ENCODE data around the gene MLKL. TPM values are rescaled to one million over a fixed set of nuclear protein-coding genes. Genes with fewer than 3 reads are reported as not detected.
"Not testable (repeated sequence)": the region's sequence is repeated elsewhere in the genome, so short reads cannot be mapped to it uniquely, and the experiment has no call there.

MLKL gene
- total RNA-seq, 3 donors from 2014 or later, result 13.3 to 22.6 (median 14.9) TPM

- H3K9me3 ChIP-seq, result no peaks in the 10 kb centered on the region
- no peaks in the 10 kb centered on the region for H3K36me3 ChIP-seq
- TF ChIP-seq POLR2AphosphoS5 (IDR thresholded peaks at IDR 0.05), result no peak
- TF ChIP-seq POLR2A (IDR thresholded peaks at IDR 0.05), result no peak
- no peak for TF ChIP-seq CTCF (IDR thresholded peaks at IDR 0.05)
- no peaks in the 10 kb centered on the region for H3K27me3 ChIP-seq
- no peaks in the 10 kb centered on the region for H3K4me1 ChIP-seq
- no peak overlapping the region for H3K4me3 ChIP-seq
- no peak for DNase-seq (ENCODE audit: low spot score in 2 of 2)
- no peak overlapping the region for H3K27ac ChIP-seq
- intact Hi-C loops (cut with DNase I; ENCODE audit: low total_unique reads), result no loop called here
Measured at GRCh38 chr16:74673876-74674275, 26.8 kb downstream of the MLKL start.

GRCh38 chr16:74668877-74669276, 31.8 kb downstream of the MLKL start:
- H3K4me3 ChIP-seq; H3K4me1 ChIP-seq; H3K27me3 ChIP-seq; intact Hi-C loops (cut with DNase I; ENCODE audit: low total_unique reads); H3K36me3 ChIP-seq; H3K9me3 ChIP-seq; H3K27ac ChIP-seq; DNase-seq (ENCODE audit: low spot score in 2 of 2): not testable (repeated sequence)

GRCh38 chr16:74667255-74667700, 33.4 kb downstream of the MLKL start:
- Histone ChIP-seq H3K27me3 (no peaks in the 10 kb centered on the region), H3K9me3 (no peaks in the 10 kb centered on the region), H3K36me3 (no peaks in the 10 kb centered on the region), H3K27ac (peak overlapping the region in 1 of 2 donors; percentile 21), H3K4me3 (peak overlapping the region; percentile 90 to 95 (median 91)), H3K4me1 (peaks cover 0 to 4% of the 10 kb centered on the region in 2 donors)
- intact Hi-C loops (cut with DNase I; ENCODE audit: low total_unique reads), result no loop called here
- TF ChIP-seq CTCF (IDR thresholded peaks at IDR 0.05) (no peak), POLR2A (IDR thresholded peaks at IDR 0.05) (no peak), POLR2AphosphoS5 (IDR thresholded peaks at IDR 0.05) (no peak)
- peak in 1 of 2 donors; percentile 24 for DNase-seq (ENCODE audit: low spot score in 2 of 2)

GRCh38 chr16:74666425-74667254, 34.0 kb downstream of the MLKL start, which contains the start of gene RFWD3:
Gene RFWD3, minus strand, starts transcription at chr16:74666877. Its CDS starts 5,428 bp downstream, at chr16:74661449.
- Histone ChIP-seq H3K4me3 (peak within 1 kb of the TSS; percentile 90 to 95 (median 91)), H3K9me3 (no peaks in the 10 kb centered on the region), H3K4me1 (peaks cover 0 to 4% of the 10 kb centered on the region in 2 donors), H3K27ac (peak within 1 kb of the TSS; percentile 74), H3K27me3 (no peaks in the 10 kb centered on the region), H3K36me3 (no peaks in the 10 kb centered on the region)
- DNase-seq (ENCODE audit: low spot score in 2 of 2), result peak; percentile 98 to 99
- intact Hi-C loops (cut with DNase I; ENCODE audit: low total_unique reads), result no loop called here
- no peak for TF ChIP-seq CTCF (IDR thresholded peaks at IDR 0.05)
- no peak for TF ChIP-seq POLR2A (IDR thresholded peaks at IDR 0.05)
- peak in 2 of 3 donors; percentile 48 to 60 for TF ChIP-seq POLR2AphosphoS5 (IDR thresholded peaks at IDR 0.05)

GRCh38 chr16:74666010-74666421, 34.6 kb downstream of the MLKL start:
- Histone ChIP-seq H3K4me1 (peaks cover 0 to 4% of the 10 kb centered on the region in 2 donors), H3K36me3 (no peaks in the 10 kb centered on the region), H3K27me3 (no peaks in the 10 kb centered on the region), H3K27ac (peak overlapping the region; percentile 74), H3K9me3 (no peaks in the 10 kb centered on the region), H3K4me3 (peak overlapping the region; percentile 90 to 95 (median 91))
- no peak for DNase-seq (ENCODE audit: low spot score in 2 of 2)
- TF ChIP-seq CTCF (IDR thresholded peaks at IDR 0.05) (no peak), POLR2A (IDR thresholded peaks at IDR 0.05) (no peak), POLR2AphosphoS5 (IDR thresholded peaks at IDR 0.05) (no peak)
- intact Hi-C loops (cut with DNase I; ENCODE audit: low total_unique reads), result no loop called here

Data from breast epithelium (tissue), 4 donors.